HepG2 (cell line): ENCODE measurements around the gene MNT. TPM values are rescaled to one million over a fixed set of nuclear protein-coding genes. Genes with fewer than 3 reads are reported as not detected.
A peak's percentile ranks its signal among the peaks of the same experiment; 100 is the strongest.

Source experiments
- AGO1 ChIP-seq: fragments of 200-400 bp; formaldehyde crosslinking; IDR thresholded peaks from 2 replicates; pipeline ENCODE4 v1.6.1; 2017; ENCODE audit warnings: mild to moderate bottlenecking, low read depth, low read length, moderate library complexity; ENCODE audit not compliant: poor library complexity, severe bottlenecking
- BCL3 ChIP-seq: sonication (generic); formaldehyde crosslinking; IDR thresholded peaks from 2 replicates; pipeline ENCODE4 v1.5.1; 2020; ENCODE audit warnings: mild to moderate bottlenecking, missing genetic modification reagents, moderate library complexity
- ESRRA ChIP-seq: sonication (generic); formaldehyde crosslinking; IDR thresholded peaks from 2 replicates; pipeline ENCODE4 v1.5.1; 2020; ENCODE audit warnings: mild to moderate bottlenecking, low read depth, missing genetic modification reagents
- KAT8 ChIP-seq: IDR thresholded peaks from 2 replicates; pipeline ENCODE4 v1.6.1; 2016; ENCODE audit warnings: missing genetic modification reagents, missing compliant biosample characterization
- KDM6A ChIP-seq: IDR thresholded peaks from 2 replicates; pipeline ENCODE4 v1.6.1; 2016; ENCODE audit warnings: low read depth
- NR1H2 ChIP-seq: sonication (generic); formaldehyde crosslinking; IDR thresholded peaks from 2 replicates; pipeline ENCODE4 v1.8.1; 2022; ENCODE audit warnings: low read depth, missing genetic modification reagents, borderline replicate concordance
- RFX3 ChIP-seq: IDR thresholded peaks from 2 replicates; pipeline ENCODE4 v1.6.1; 2016; ENCODE audit warnings: missing biosample characterization, missing genetic modification reagents
- SMAD9 ChIP-seq: sonication (generic); formaldehyde crosslinking; IDR thresholded peaks from 2 replicates; pipeline ENCODE4 v1.5.1; 2020; ENCODE audit warnings: mild to moderate bottlenecking, missing genetic modification reagents
- TBX3 ChIP-seq: fragments of 450-650 bp; IDR thresholded peaks from 2 replicates; pipeline ENCODE4 v1.6.1; 2017; ENCODE audit warnings: antibody characterized with exemption, mild to moderate bottlenecking, inconsistent platforms, borderline replicate concordance
- ZBTB34 ChIP-seq: sonication (generic); formaldehyde crosslinking; IDR thresholded peaks from 2 replicates; pipeline ENCODE4 v1.8.0; 2022; ENCODE audit warnings: mild to moderate bottlenecking, missing genetic modification reagents
- ZBTB7B ChIP-seq: sonication (generic); formaldehyde crosslinking; IDR thresholded peaks from 2 replicates; pipeline ENCODE4 v1.4.0; 2020; ENCODE audit warnings: missing genetic modification reagents
- ZMAT3 ChIP-seq: sonication (generic); formaldehyde crosslinking; conservative IDR thresholded peaks from 2 replicates; pipeline ENCODE4 v1.7.0; 2021; ENCODE audit warnings: missing genetic modification reagents
- ZNF10 ChIP-seq: sonication (generic); formaldehyde crosslinking; IDR thresholded peaks from 2 replicates; pipeline ENCODE4 v1.4.0; 2020; ENCODE audit warnings: mild to moderate bottlenecking, low read depth, missing genetic modification reagents, borderline replicate concordance
- ZSCAN9 ChIP-seq: IDR thresholded peaks from 2 replicates; pipeline ENCODE4 v1.6.1; 2016; ENCODE audit warnings: borderline replicate concordance
- polyA plus RNA-seq, 8 experiments: library from polyadenylated mRNA; depleted of rRNA in 3 of 8; stranded (reverse) in 7 of 8; unstranded in 1 of 8; fragments of >200 nt; fragmentation: Illumina TruSeq in 4 of 8; extraction: Trizol in 4 of 8; gene quantifications; 2 replicates each; pipeline versions ENCODE4 v1.2.1 to v1.2.3, GENCODE V29; 2011 to 2016; ENCODE audit warnings: low read depth in 4 of 8, missing spikeins in 1 of 8, mixed read lengths in 1 of 8; ENCODE audit not compliant: insufficient read depth in 1 of 8
- total RNA-seq, 5 experiments: library from RNA; depleted of rRNA; stranded (reverse); fragments of >200 nt; fragmentation: Illumina TruSeq; extraction: Trizol; gene quantifications; 2 replicates each; pipeline ENCODE4 v1.2.3, GENCODE V29; 2016; ENCODE audit warnings: low read depth in 1 of 5
- TF ChIP-seq, protein P1 (sequence below): sonication (generic); formaldehyde crosslinking; IDR thresholded peaks from 2 replicates; pipeline ENCODE4; 2020; ENCODE audit warnings: missing genetic modification reagents, mild to moderate bottlenecking, borderline replicate concordance
- TF ChIP-seq, protein P2 (sequence below): sonication (generic); formaldehyde crosslinking; IDR thresholded peaks from 2 replicates; pipeline ENCODE4 v1.4.0; 2020; ENCODE audit warnings: missing genetic modification reagents, borderline replicate concordance

The MNT gene
- total and polyA plus RNA-seq, 2 of the 13 experiments (the other 11 are each of a cell fraction or from before 2014, with no cell fraction given) = 2.1 to 3.5 TPM

GRCh38 chr17:2399572-2400473 lies 1.0 kb downstream of the MNT start (continued):
- TF ChIP-seq ZBTB34 = no peak
- TF ChIP-seq, protein P1, sequence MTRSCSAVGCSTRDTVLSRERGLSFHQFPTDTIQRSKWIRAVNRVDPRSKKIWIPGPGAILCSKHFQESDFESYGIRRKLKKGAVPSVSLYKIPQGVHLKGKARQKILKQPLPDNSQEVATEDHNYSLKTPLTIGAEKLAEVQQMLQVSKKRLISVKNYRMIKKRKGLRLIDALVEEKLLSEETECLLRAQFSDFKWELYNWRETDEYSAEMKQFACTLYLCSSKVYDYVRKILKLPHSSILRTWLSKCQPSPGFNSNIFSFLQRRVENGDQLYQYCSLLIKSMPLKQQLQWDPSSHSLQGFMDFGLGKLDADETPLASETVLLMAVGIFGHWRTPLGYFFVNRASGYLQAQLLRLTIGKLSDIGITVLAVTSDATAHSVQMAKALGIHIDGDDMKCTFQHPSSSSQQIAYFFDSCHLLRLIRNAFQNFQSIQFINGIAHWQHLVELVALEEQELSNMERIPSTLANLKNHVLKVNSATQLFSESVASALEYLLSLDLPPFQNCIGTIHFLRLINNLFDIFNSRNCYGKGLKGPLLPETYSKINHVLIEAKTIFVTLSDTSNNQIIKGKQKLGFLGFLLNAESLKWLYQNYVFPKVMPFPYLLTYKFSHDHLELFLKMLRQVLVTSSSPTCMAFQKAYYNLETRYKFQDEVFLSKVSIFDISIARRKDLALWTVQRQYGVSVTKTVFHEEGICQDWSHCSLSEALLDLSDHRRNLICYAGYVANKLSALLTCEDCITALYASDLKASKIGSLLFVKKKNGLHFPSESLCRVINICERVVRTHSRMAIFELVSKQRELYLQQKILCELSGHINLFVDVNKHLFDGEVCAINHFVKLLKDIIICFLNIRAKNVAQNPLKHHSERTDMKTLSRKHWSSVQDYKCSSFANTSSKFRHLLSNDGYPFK (CRISPR knock-in tag) = no peak
- TF ChIP-seq, protein P2, sequence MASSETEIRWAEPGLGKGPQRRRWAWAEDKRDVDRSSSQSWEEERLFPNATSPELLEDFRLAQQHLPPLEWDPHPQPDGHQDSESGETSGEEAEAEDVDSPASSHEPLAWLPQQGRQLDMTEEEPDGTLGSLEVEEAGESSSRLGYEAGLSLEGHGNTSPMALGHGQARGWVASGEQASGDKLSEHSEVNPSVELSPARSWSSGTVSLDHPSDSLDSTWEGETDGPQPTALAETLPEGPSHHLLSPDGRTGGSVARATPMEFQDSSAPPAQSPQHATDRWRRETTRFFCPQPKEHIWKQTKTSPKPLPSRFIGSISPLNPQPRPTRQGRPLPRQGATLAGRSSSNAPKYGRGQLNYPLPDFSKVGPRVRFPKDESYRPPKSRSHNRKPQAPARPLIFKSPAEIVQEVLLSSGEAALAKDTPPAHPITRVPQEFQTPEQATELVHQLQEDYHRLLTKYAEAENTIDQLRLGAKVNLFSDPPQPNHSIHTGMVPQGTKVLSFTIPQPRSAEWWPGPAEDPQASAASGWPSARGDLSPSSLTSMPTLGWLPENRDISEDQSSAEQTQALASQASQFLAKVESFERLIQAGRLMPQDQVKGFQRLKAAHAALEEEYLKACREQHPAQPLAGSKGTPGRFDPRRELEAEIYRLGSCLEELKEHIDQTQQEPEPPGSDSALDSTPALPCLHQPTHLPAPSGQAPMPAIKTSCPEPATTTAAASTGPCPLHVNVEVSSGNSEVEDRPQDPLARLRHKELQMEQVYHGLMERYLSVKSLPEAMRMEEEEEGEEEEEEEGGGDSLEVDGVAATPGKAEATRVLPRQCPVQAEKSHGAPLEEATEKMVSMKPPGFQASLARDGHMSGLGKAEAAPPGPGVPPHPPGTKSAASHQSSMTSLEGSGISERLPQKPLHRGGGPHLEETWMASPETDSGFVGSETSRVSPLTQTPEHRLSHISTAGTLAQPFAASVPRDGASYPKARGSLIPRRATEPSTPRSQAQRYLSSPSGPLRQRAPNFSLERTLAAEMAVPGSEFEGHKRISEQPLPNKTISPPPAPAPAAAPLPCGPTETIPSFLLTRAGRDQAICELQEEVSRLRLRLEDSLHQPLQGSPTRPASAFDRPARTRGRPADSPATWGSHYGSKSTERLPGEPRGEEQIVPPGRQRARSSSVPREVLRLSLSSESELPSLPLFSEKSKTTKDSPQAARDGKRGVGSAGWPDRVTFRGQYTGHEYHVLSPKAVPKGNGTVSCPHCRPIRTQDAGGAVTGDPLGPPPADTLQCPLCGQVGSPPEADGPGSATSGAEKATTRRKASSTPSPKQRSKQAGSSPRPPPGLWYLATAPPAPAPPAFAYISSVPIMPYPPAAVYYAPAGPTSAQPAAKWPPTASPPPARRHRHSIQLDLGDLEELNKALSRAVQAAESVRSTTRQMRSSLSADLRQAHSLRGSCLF (CRISPR knock-in tag) = no peak
- TF ChIP-seq KAT8 (CRISPR knock-in tag) = no peak
- peak; percentile 71; the same call in 1 of the 2 replicates for TF ChIP-seq BCL3 (CRISPR knock-in tag)
- TF ChIP-seq ZMAT3 (CRISPR knock-in tag) = peak; percentile 75
- TF ChIP-seq ZNF10 (CRISPR knock-in tag) = no peak
- no peak for TF ChIP-seq RFX3 (CRISPR knock-in tag)
- TF ChIP-seq TBX3 = peak; percentile 28; the same call in 1 of the 2 replicates
- no peak for TF ChIP-seq SMAD9 (CRISPR knock-in tag)
- peak; percentile 30 for TF ChIP-seq ESRRA (CRISPR knock-in tag)
- no peak for TF ChIP-seq ZSCAN9 (CRISPR knock-in tag)
- peak; percentile 24; the same call in 1 of the 2 replicates for TF ChIP-seq ZBTB7B (CRISPR knock-in tag)
- no peak for TF ChIP-seq AGO1
- no peak for TF ChIP-seq KDM6A (CRISPR knock-in tag)
- peak; percentile 38; the same call in 1 of the 2 replicates for TF ChIP-seq NR1H2 (CRISPR knock-in tag)
